UCSD-AML1 (cell line): Measurements from ENCODE around the gene SND1.

Source experiments
- DNase-seq: peaks from one replicate; lab custom pipeline; 2025; ENCODE audit not compliant: unreplicated experiment; lab: John Stamatoyannopoulos, UW

Gene SND1

GRCh38 chr7:127859330-127859729 is 207.3 kb downstream of the SND1 start:
- no peak for DNase-seq

GRCh38 chr7:127862525-127862924 is 210.5 kb downstream of the SND1 start:
- no peak for DNase-seq

DNA sequence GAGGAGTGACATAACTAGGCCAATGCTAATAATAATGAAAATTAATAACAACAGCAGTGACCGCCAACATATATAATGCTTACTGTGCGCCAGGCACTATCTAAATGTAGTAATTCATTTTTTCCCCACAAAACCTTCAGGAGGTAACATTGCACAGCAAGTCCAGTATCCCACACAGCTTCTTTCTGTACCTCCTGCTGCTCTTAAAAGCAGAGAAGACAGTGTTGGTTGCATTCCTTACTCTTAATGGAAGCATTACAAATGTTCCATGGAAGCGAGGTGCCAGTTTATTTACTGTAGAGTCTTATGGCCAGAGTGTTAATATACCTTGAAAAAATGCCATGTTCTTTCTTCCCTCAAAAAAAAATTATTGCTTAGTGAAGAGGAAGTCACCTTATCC is 211.1 kb downstream of the SND1 start:
- DNase-seq, result no peak

GRCh38 chr7:127865466-127865865 is 213.5 kb downstream of the SND1 start:
- no peak for DNase-seq

DNA sequence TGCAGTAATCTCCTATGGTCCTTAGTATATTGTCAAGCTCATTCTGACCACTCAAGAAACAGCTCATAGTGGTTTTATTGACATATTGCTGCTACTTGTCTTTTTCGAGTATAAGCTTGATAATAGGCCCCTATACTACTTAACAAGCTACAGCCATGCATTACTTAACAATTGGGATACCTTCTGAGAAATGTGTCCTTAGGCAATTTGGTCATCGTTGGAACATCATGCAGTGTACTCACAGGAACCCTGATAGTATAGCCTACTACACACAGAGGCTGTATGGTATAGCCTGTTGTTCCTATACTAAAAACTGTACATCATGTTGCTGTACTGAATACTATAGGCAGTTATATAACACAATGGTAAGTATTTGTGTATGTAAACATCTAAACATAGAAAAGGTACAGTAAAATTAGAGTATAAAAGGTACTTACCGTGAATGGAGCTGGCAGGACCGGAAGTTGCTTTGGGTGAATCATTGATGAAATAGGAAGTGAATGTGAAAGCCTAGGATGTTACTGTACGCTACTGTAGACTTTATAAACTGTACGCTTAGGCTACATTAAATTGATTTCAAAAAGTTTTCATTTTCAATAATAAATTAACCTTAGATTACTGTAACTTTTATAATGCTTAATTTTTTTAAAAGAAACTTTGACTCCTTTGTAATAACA is 218.4 kb downstream of the SND1 start:
- DNase-seq, result no peak

- no peak for DNase-seq
Observed at GRCh38 chr7:127871226-127871625, 219.2 kb downstream of the SND1 start.

GRCh38 chr7:127872122-127872521 is 220.1 kb downstream of the SND1 start:
- no peak for DNase-seq

- DNase-seq, result no peak
Observed at GRCh38 chr7:127873151-127873550, 221.2 kb downstream of the SND1 start.

- DNase-seq, result no peak
Observed at GRCh38 chr7:127873715-127874636, 222.0 kb downstream of the SND1 start.

DNA sequence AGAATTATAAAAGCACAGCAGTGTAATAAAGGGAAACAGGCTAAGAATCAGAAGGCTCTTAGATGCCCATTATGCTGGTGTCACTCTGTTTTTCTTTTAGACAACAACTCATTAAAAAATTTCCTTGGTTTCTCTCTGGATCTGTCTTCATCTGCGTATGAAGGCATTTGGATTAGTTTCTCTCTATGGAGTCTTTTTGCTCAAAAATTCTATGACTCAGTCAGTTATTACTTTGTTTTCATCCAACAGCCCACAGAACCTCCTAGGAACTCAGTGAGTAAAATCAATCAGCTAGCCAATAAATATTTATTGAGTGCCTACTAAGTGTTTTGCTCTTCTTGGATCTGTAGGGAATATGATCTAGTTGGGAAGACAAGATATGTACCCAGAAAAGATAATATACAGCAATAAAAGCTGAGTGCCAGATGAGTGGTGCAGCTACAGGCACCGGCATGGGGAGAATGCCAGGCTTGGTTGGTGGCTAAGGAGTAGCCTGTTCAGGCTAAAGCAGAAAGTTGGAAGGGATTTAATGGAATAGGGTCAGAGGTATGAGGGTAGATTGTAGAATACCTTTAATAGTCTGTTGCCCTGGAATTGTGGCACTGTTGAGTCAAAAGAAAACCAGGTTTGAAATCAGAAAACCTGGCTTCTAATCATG is 223.1 kb downstream of the SND1 start:
- no peak for DNase-seq

DNA sequence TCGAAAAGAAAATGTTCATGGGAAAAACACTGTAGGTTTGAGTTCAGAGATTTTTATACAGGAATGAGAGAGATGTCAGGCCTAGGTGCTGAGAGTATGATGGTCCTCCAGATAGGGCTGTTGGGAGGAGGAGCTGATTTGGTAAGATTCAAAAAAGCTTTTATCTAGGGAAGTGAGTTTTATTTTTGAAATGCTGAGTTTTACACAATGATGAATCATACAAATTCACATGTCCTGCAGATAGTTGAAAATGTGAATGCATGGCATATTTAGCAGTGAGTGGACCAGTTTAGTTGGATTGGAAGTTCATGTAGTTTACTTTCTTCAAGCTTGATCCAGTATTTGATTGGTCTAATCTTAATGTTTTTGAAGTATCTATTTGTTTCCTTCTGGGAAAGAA is 224.4 kb downstream of the SND1 start:
- DNase-seq, result no peak

GRCh38 chr7:127877951-127878350 is 226.0 kb downstream of the SND1 start:
- no peak for DNase-seq

DNA sequence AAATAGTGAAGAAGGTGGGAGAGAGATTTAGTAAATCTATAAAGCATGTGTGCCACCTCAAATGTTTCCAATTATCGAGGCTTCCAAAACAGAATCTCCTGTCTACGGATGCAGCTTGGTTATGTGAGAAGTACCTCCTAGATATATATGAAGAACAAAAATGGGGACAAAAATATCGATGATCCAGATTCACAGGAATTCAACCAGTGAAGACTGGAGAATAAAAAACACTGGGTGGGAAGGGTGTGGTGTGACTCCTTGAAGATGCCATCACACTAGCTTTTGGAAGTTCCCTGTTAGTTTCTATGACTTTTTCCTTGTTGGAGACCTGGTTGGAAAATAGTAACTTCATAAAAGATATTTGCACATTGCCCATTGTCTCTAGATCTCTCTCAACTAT is 226.8 kb downstream of the SND1 start:
- DNase-seq, result no peak

GRCh38 chr7:127879436-127879835 is 227.4 kb downstream of the SND1 start:
- DNase-seq, result no peak

- no peak for DNase-seq
Observed at GRCh38 chr7:127879942-127880341, 227.9 kb downstream of the SND1 start.

DNA sequence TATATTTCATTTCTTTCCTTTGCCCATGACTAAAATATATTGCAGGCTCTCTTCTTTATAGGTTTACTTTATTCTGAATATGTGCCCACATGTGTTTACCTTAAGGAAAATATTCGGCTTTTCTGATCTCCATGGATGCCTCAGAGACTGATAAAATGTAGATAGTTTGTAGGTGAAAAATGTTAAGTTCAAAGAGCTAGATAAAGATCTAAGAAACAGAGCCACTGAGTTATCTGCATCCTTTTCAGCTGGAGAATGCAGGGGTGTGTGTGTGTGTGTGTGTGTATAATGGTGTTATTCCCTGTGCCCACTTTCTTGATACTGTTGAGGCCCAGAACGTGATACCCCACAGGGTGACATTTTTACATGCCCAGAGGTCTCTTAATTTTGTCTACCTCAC is 228.5 kb downstream of the SND1 start:
- no peak for DNase-seq

- DNase-seq, result no peak
Observed at GRCh38 chr7:127881564-127881963, 229.6 kb downstream of the SND1 start.

- no peak for DNase-seq
Observed at GRCh38 chr7:127882313-127882920, 230.4 kb downstream of the SND1 start.

GRCh38 chr7:127884066-127884559 is 232.1 kb downstream of the SND1 start:
- no peak for DNase-seq

DNA sequence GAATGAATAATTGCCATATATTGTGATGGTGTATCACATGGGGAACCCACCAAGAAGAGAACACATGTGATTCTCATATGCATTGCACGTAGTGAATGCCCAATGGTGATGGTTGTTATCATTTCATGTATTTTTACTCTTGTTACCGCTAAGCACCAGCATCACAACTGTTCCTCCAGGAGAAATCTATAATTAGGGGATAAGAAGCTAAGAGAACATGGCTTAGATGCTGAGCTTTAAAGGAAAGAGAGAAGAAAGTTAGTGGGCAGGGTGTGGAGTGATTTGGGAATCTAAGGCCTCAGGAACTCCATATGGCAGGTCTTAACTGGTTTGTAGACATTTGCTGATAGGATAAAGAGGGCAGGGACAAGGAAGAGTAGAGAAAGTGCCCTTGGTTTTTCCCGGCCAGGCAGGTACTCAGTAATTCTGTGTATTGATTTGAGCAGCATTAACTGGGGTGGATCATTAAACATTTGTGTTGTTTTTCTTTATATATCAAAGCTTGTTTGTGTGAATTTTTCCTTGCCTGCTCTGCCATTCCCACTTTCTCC is 233.3 kb downstream of the SND1 start:
- no peak for DNase-seq

DNA sequence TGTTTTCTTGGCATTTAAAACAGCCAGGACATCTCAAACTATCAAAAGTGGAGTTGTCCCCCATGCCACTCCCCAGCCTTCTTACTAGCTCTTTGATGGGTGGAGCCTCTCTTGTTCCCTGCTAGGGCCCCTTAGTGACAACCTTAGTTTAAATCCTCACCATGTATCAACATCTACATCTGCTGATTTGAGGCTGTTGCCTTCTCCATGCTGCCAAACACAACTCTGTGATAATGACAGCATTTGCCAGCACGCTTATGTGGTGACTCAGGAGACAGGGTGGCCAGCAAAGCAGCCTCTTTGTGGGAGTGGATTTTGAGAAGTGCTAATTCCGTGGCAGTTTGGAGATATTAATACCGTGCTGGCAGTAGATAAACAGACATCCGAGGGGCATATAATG is 233.8 kb downstream of the SND1 start:
- DNase-seq, result peak; percentile 13
